Measurements from ENCODE around the gene MGAT4D.
"Not testable (repeated sequence)": the region's sequence is repeated elsewhere in the genome, so short reads cannot be mapped to it uniquely, and the experiment has no call there.

MGAT4D gene

GRCh38 chr4:140497747-140498636 is at the start of gene MGAT4D:
MGAT4D (minus strand) TSS chr4:140498293; CDS start chr4:140498222, 71 bp downstream.
- H3K27ac ChIP-seq: no peak within 1 kb of the TSS
- DNase-seq (ENCODE audit: low read depth, low spot score): no peak

DNA sequence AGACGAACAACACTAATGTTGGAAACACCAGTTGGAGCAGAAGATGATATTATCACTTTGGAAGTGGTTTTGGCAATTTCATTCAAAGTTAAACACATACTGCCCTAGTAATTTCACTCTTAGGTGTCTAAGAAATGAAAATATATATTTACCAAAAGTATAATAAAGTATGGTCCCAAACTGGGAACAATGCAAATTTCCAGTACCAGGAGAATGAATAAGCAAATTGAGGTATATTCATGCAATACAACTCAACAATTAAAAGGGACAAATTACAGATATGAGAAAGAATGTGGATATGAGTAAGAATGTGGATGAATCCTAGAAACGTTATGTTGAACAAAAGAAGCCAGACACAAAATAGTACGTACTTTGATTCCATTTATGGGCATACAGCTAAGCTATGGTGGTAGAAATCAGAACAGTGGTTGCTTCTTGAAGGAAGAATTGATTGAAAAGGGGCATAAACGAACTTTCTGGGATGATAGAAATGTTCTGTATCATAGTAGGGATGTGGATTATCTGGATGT is 35.9 kb upstream of the MGAT4D start:
- H3K27ac ChIP-seq: no peak overlapping the region
- DNase-seq (ENCODE audit: low read depth, low spot score): no peak

- DNase-seq (ENCODE audit: low read depth, low spot score): no peak
- H3K27ac ChIP-seq: no peak overlapping the region
These were observed 31.3 kb upstream of the MGAT4D start for GRCh38 chr4:140529434-140529833.

GRCh38 chr4:140523857-140524742 is 26.0 kb upstream of the MGAT4D start, which contains the start of gene ELMOD2:
ELMOD2 (plus strand) TSS chr4:140524168; CDS start chr4:140525429, 1,261 bp downstream.
- H3K27ac ChIP-seq: peak within 1 kb of the TSS; percentile 64
- DNase-seq (ENCODE audit: low read depth, low spot score): peak; percentile 86

- DNase-seq (ENCODE audit: low read depth, low spot score): no peak
- H3K27ac ChIP-seq: no peak overlapping the region
These were observed 25.3 kb upstream of the MGAT4D start for GRCh38 chr4:140523370-140523856.

GRCh38 chr4:140515423-140515822 is 17.3 kb upstream of the MGAT4D start:
- no peak for DNase-seq (ENCODE audit: low read depth, low spot score)
- no peak overlapping the region for H3K27ac ChIP-seq

DNA sequence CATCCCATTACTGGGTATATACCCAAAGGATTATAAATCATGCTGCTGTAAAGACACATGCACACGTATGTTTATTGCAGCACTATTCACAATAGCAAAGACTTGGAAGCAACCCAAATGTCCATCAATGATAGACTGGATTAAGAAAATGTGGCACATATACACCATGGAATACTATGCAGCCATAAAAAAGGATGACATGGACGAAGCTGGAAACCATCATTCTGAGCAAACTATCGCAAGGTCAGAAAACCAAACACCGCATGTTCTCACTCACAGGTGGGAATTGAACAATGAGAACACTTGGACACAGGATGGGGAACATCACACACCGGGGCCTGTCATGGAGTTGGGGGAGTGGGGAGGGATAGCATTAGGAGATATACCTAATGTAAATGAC is 15.7 kb upstream of the MGAT4D start:
- not testable (repeated sequence) for DNase-seq (ENCODE audit: low read depth, low spot score); H3K27ac ChIP-seq

- DNase-seq (ENCODE audit: low read depth, low spot score): no peak
- H3K27ac ChIP-seq: no peak overlapping the region
These were observed 6.2 kb upstream of the MGAT4D start for GRCh38 chr4:140504261-140504660.

DNA sequence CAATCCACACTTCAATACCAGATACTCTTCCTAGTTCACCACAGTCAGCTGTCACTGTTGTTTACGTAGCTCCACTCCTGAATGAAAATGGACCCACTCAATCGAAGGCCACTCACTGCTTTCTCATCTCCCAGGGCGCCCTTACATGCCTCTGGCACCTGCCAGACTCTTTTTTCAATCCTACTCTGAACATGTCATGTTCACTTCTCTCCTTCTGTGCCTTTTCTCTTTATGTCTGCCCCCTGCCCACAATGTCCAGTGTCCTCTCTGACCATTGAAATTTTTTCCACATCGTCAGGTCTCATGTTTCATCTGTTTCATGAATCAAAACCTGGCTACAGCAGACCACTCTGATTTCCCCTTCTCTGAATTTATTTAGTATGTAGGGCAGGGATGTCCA is 1.3 kb upstream of the MGAT4D start:
- H3K27ac ChIP-seq: no peak overlapping the region
- DNase-seq (ENCODE audit: low read depth, low spot score): no peak

DNA sequence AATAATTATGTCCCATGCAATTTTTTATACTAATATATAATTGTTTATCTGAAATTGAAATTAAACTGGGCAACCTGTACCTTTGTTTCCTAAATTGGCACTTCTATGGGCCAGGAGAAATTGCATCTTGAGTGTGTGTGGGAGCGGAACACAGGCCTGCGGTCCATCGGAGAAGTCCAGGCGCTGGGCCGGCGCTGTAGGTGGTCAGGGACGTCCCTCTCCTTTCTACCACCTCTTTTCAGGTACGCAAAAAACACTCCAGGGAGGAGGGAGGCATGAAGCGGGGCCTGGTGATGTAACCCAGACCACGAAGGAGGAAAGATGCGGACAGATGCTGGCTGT is 717 bp downstream of the MGAT4D start:
- H3K27ac ChIP-seq: no peak overlapping the region
- no peak for DNase-seq (ENCODE audit: low read depth, low spot score)

GRCh38 chr4:140485939-140486338 is 12.2 kb downstream of the MGAT4D start:
- H3K27ac ChIP-seq: no peak overlapping the region
- DNase-seq (ENCODE audit: low read depth, low spot score): no peak

DNA sequence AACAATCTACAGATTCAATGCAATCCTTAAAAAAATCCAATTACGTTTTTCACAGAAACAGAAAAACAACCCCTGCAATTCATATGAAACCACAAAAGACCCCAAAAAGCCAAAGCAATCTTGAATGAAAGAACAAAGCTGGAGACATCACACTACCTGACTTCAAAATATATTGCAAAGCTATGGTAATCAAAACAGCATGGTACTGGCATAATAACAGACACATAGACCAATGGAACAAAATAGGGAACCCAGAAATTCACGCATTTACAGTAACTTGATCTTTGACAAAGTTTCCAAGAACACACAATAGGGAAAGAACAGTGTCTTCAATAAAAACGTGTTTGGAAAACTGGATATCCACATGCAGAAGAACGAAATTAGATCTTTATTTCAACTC is 14.6 kb downstream of the MGAT4D start:
- H3K27ac ChIP-seq: no peak overlapping the region
- no peak for DNase-seq (ENCODE audit: low read depth, low spot score)

GRCh38 chr4:140472156-140472555 is 25.9 kb downstream of the MGAT4D start:
- no peak overlapping the region for H3K27ac ChIP-seq
- no peak for DNase-seq (ENCODE audit: low read depth, low spot score)

DNA sequence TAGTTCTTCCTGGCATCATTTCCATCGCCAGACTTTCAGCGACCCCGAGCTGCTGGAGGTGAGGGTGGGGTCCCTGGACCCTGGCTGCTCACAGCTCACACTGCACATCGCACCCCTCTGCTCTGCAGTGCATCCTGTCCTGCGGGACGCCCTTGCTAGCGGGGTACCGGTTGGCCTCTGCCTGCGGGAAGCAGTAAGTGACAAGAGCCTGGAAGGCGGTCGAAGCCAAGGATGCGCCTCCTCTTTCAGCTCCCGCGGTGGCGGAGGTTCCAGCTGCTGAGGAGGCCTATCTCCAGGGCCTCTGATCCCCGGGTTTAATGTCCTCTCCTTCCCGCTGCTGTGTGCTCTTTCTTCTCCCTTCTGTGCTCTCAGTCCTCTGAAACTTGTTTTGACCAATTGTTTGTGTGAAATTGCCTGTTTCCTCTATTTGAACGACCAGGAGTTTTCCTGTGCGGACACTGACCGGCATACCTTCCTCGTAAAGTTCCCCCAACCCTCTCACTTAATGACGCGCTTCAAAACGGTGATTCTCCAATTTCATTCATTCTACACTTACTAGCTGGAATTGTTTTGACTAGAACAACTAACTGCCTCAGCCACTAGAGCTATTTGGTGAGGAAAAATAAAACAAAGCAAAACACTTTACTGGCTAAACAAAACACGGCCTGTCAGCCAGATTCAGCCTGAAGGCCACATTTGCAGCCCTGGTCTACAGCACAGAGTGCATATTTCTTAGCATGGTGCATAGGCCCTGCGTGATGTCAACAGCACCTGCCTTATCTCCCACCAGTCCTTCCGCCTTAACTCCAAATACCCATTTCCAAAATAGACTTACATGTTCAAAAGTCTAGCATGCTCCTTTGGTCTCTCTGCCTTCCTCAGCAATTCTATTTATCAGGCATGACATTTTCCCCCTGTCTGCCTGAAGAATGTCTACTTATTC is 28.0 kb downstream of the MGAT4D start:
- DNase-seq (ENCODE audit: low read depth, low spot score): no peak
- no peak overlapping the region for H3K27ac ChIP-seq

DNA sequence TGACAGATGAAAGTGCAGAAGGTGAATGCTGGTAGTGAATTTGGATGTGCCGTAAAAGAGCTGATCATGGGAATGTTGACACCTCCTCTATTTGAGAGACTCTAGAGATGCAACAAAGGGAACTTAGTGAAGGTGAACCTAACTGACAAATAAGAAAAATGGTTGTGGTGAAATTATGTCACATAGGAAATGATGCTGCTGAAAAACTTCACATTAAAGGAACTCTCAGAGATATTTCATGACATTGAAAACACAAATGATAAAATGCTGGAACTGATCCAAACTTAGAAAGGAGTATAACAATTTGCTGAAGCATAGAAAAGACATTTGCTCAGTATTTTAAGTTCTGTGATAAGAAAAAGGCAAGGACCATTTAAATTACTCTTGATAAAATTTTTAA is 31.9 kb downstream of the MGAT4D start:
- DNase-seq (ENCODE audit: low read depth, low spot score): no peak

GRCh38 chr4:140463614-140464013 is 34.5 kb downstream of the MGAT4D start:
- no peak for DNase-seq (ENCODE audit: low read depth, low spot score)
- no peak overlapping the region for H3K27ac ChIP-seq

More for the DNA sequence above, 31.9 kb downstream of the MGAT4D start:
- no peak overlapping the region for H3K27ac ChIP-seq

GRCh38 chr4:140463182-140463581 is 34.9 kb downstream of the MGAT4D start:
- DNase-seq (ENCODE audit: low read depth, low spot score): no peak
- H3K27ac ChIP-seq: no peak overlapping the region

DNA sequence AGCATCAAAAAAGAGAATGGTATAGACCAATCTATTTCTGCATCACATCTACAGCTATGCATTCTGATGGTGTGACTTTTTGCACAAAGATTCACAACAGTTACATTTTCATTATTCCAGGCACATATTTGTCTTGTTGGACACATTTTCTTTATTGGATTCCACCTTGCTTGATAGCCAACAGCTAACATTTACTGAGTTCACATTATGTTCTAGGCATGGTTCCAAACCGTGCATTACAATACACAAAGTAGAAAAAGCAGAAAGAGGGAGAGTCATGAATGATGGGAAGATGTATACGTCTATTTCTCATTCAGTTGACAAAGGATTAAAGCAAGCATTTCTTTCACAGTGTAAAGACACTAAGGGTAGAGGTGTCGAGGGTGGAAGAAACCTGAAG is 47.7 kb downstream of the MGAT4D start:
- no peak overlapping the region for H3K27ac ChIP-seq
- DNase-seq (ENCODE audit: low read depth, low spot score): no peak

GRCh38 chr4:140448830-140449229 is 49.3 kb downstream of the MGAT4D start:
- no peak overlapping the region for H3K27ac ChIP-seq
- DNase-seq (ENCODE audit: low read depth, low spot score): no peak

GRCh38 chr4:140448162-140448561 is 49.9 kb downstream of the MGAT4D start:
- no peak overlapping the region for H3K27ac ChIP-seq
- no peak for DNase-seq (ENCODE audit: low read depth, low spot score)

All from epithelial cell of prostate (primary cell).